Testis (tissue), 3 donors: ENCODE data around the gene GNLY. TPM values are rescaled to one million over a fixed set of nuclear protein-coding genes. Genes with fewer than 3 reads are reported as not detected.

ENCODE experiments used
- DNase-seq: peaks from one replicate; pipeline ENCODE4 v3.0.0-alpha.2; 2019
- H3K27ac ChIP-seq, 2 donors: fragments of 200-600 bp; sonication (generic); one replicate each; pipeline ENCODE4 v1.5.1; 2019
- H3K27me3 ChIP-seq: fragments of 200-600 bp; sonication (generic); one replicate; pipeline ENCODE4 v1.5.1; 2019
- H3K36me3 ChIP-seq: fragments of 200-600 bp; sonication (generic); one replicate; pipeline ENCODE4 v1.5.1; 2017; ENCODE audit warnings: low read depth; ENCODE audit errors: missing control alignments
- H3K4me1 ChIP-seq: fragments of 200-600 bp; sonication (generic); one replicate; pipeline ENCODE4 v1.5.1; 2019
- H3K4me3 ChIP-seq, 2 donors: fragments of 200-600 bp; sonication (generic); one replicate each; pipeline ENCODE4 v1.5.1; 2017 to 2019
- H3K9me3 ChIP-seq: fragments of 200-600 bp; sonication (generic); one replicate; pipeline ENCODE4 v1.5.1; 2017
- CTCF ChIP-seq, 3 experiments: fragments of 450-650 bp in 2 of 3; fragments of 200-600 bp in 1 of 3; sonication (generic) in 1 of 3; IDR thresholded peaks; one replicate each; pipeline ENCODE4 v1.5.1; 2016 to 2019; ENCODE audit warnings: antibody characterized with exemption in 3 of 3, mild to moderate bottlenecking in 2 of 3, moderate library complexity in 1 of 3
- POLR2A ChIP-seq: fragments of 450-650 bp; IDR thresholded peaks from one replicate; pipeline ENCODE4 v1.6.1; 2017; ENCODE audit warnings: antibody characterized with exemption, mild to moderate bottlenecking, moderate library complexity
- WGBS, 2 donors: methylation state at CpG; one replicate each; pipeline ENCODE4 v1.1.5; 2018; 5-methylcytosine and 5-hydroxymethylcytosine counted together
- intact Hi-C: fragments of 100-400 bp; cut with DNase I; formaldehyde crosslinking; loops from one replicate; pipeline ENCODE4 v1.15.1; 2023; ENCODE audit warnings: low total_unique reads
- polyA plus RNA-seq: library from polyadenylated mRNA; stranded (reverse); fragments of 350-450 nt; fragmentation: Illumina TruSeq; extraction: RNeasy Lipid Tissue Mini Kit (QIAGEN cat#74804); gene quantifications from one replicate; pipeline ENCODE4 v1.2.3, GENCODE V29; 2014; ENCODE audit warnings: low read depth, low replicate concordance; ENCODE audit not compliant: insufficient read depth
- total RNA-seq, 2 donors: library from RNA; depleted of rRNA; stranded (reverse); fragments of >200 nt; gene quantifications; one replicate each; pipeline ENCODE4 v1.2.3, GENCODE V29; 2016

The GNLY gene
- total and polyA plus RNA-seq, 3 donors from 2014 or later, result 0.43 to 2.6 (median 2.2) TPM

DNA sequence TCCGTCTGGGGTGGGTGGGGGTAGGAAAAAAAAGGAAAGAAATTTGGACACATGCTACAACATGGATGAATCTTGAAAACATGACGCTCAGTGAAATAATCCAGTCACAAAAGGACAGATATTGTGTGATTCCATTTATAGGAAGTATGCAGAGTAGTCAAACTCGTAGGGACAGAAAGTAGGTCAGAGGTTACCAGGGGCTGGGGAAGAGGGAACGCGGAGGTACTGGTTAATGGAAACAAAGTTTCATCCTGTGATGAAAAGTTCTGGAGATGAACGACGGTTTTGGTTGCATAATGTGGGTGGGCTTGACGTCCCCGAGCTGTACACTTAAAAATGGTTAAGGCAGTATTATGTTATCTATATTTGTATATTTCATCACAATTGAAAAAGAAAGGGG, 21.7 kb upstream of the GNLY start:
- no peaks in the 10 kb centered on the region for H3K27me3 ChIP-seq
- WGBS, 2 donors, result 41 to 44% methylated on average over 9 of the region's 9 CpGs

DNA sequence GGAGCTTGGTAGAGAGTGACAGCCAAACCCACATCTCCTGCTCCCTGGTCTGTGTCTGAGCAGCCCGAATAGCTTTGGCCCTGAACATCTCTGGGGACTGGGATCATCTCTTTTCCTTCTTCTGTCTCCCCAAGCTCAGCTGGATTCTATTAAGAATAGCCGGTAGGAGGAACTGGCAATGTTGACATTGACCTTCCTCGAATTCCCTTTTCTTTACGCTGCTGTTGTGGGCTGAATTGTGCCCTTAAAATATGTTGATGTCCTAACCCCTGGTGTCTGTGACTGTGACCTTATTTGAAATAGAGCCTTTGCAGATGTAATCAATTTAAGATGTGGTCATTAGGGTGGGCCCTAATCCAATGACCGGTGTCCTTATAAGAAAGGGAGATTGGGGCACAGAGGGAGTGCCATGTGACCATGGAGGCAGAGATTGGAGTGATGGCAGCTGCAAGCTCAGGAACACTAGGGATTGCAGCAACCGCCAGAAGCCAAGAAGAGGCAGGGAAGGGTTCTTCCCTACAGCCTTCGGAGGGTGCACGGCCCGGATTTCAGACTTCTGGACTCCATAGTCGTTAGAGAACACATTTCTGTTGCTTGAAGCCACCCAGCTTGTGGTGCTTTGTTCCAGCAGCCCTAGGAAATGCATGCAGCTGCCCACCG, 20.3 kb upstream of the GNLY start:
- DNase-seq, result no peak
- H3K9me3 ChIP-seq, result no peaks in the 10 kb centered on the region
- peaks cover 16% of the 10 kb centered on the region for H3K4me1 ChIP-seq
- no peaks in the 10 kb centered on the region for H3K36me3 ChIP-seq
- no peaks in the 10 kb centered on the region for H3K27me3 ChIP-seq
- TF ChIP-seq CTCF (IDR thresholded peaks at IDR 0.05) (no peak), POLR2A (no peak)
- WGBS, 2 donors, result 86 to 88% methylated on average over 11 of the region's 11 CpGs
- H3K27ac ChIP-seq, result peak overlapping the region in 1 of 2 donors; percentile 56
- intact Hi-C loops, result no loop called here
- H3K4me3 ChIP-seq, result no peak overlapping the region

More for the DNA sequence above, 21.7 kb upstream of the GNLY start:
- Histone ChIP-seq H3K4me1 (peaks cover 14% of the 10 kb centered on the region), H3K4me3 (no peak overlapping the region), H3K9me3 (no peaks in the 10 kb centered on the region), H3K27ac (peak overlapping the region in 1 of 2 donors; percentile 41), H3K36me3 (no peaks in the 10 kb centered on the region)
- DNase-seq, result peak; percentile 51
- no peak for TF ChIP-seq CTCF (IDR thresholded peaks at IDR 0.05)
- no peak for TF ChIP-seq POLR2A
- intact Hi-C loops, result no loop called here

DNA sequence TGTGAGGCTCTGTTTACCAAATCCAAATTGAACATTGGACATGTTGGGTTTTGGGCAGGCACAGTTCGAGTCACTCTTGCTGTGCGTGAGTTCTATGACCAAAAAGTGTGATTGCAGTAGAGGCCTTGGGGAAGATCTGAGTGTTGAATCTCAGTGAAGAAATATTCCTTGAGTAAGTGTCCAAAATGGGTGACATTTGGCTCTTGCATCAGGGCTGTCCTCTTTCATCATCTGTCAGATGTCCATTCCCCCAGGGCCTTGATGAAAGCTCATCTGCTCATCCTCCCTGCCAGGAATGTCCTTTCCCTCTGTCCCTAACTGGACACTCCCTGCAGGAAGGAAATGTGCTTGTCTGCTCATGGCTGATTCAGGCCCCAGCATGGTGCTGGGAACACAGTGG, 19.7 kb upstream of the GNLY start:
- H3K4me1 ChIP-seq, result peaks cover 18% of the 10 kb centered on the region
- H3K4me3 ChIP-seq, result no peak overlapping the region
- H3K27ac ChIP-seq, result no peak overlapping the region
- 96 to 100% methylated on average over 2 of the region's 2 CpGs for WGBS, 2 donors
- no peak for DNase-seq
- TF ChIP-seq CTCF (IDR thresholded peaks at IDR 0.05), result no peak
- no peak for TF ChIP-seq POLR2A
- no peaks in the 10 kb centered on the region for H3K9me3 ChIP-seq
- no peaks in the 10 kb centered on the region for H3K27me3 ChIP-seq
- intact Hi-C loops, result no loop called here
- H3K36me3 ChIP-seq, result no peaks in the 10 kb centered on the region

GRCh38 chr2:85675427-85675826, 18.7 kb upstream of the GNLY start:
- Histone ChIP-seq H3K4me3 (no peak overlapping the region), H3K27me3 (no peaks in the 10 kb centered on the region), H3K27ac (no peak overlapping the region), H3K9me3 (no peaks in the 10 kb centered on the region), H3K36me3 (no peaks in the 10 kb centered on the region), H3K4me1 (peaks cover 18% of the 10 kb centered on the region)
- TF ChIP-seq CTCF (IDR thresholded peaks at IDR 0.05), result no peak
- TF ChIP-seq POLR2A, result no peak
- DNase-seq, result no peak
- intact Hi-C loops, result no loop called here
- WGBS, 2 donors, result 85 to 89% methylated on average over 6 of the region's 6 CpGs
